Vagina (tissue), 2 donors: ENCODE data around the gene KCNC4. TPM values are rescaled to one million over a fixed set of nuclear protein-coding genes. Genes with fewer than 3 reads are reported as not detected.

Source experiments
- DNase-seq, 2 donors: peaks; one replicate each; pipeline ENCODE4 v3.0.0-alpha.2; 2017; ENCODE audit errors: extremely low spot score in 2 of 2
- H3K27ac ChIP-seq: fragments of 200-600 bp; sonication (generic); one replicate; pipeline ENCODE4 v1.5.1; 2019
- H3K27me3 ChIP-seq: fragments of 200-600 bp; sonication (generic); one replicate; pipeline ENCODE4 v1.5.1; 2019
- H3K36me3 ChIP-seq, 2 donors: fragments of 200-600 bp; sonication (generic); one replicate each; pipeline ENCODE4 v1.5.1; 2017 to 2019
- H3K4me1 ChIP-seq: fragments of 200-600 bp; sonication (generic); one replicate; pipeline ENCODE4 v1.5.1; 2019
- H3K4me3 ChIP-seq, 2 donors: fragments of 200-600 bp; sonication (generic); 1 replicate in 1 of 2; 2 replicates in 1 of 2; pipeline ENCODE4 v1.5.1; 2016 to 2019
- H3K9me3 ChIP-seq: fragments of 200-600 bp; sonication (generic); one replicate; pipeline ENCODE4 v1.5.1; 2019
- CTCF ChIP-seq, 3 experiments: fragments of 450-650 bp in 2 of 3; fragments of 200-600 bp in 1 of 3; sonication (generic) in 1 of 3; IDR thresholded peaks; one replicate each; pipeline ENCODE4 v1.5.1; 2017 to 2019; ENCODE audit warnings: antibody characterized with exemption in 3 of 3, mild to moderate bottlenecking in 2 of 3, moderate library complexity in 2 of 3
- POLR2A ChIP-seq, 2 donors: fragments of 450-650 bp; IDR thresholded peaks; one replicate each; pipeline ENCODE4 v1.6.1; 2017; ENCODE audit warnings: antibody characterized with exemption in 2 of 2, mild to moderate bottlenecking in 2 of 2, moderate library complexity in 2 of 2
- POLR2AphosphoS5 ChIP-seq, 2 donors: sonication (generic); formaldehyde crosslinking; IDR thresholded peaks; one replicate each; pipeline ENCODE4 v1.9.0; 2017; ENCODE audit warnings: antibody characterized with exemption in 2 of 2, mild to moderate bottlenecking in 2 of 2, low read depth in 1 of 2; ENCODE audit not compliant: insufficient read depth in 1 of 2
- intact Hi-C: fragments of 100-400 bp; cut with DNase I; formaldehyde crosslinking; loops from one replicate; pipeline ENCODE4 v1.15.1; 2023
- total RNA-seq: library from RNA; depleted of rRNA; stranded (reverse); fragments of >200 nt; gene quantifications from one replicate; pipeline ENCODE4 v1.2.3, GENCODE V29; 2016

Gene KCNC4
- total RNA-seq, 1 donor from 2014 or later, result 10.1 TPM

- Histone ChIP-seq H3K27ac (no peak overlapping the region), H3K36me3 (no peaks in the 10 kb centered on the region), H3K9me3 (no peaks in the 10 kb centered on the region), H3K4me3 (no peak overlapping the region), H3K4me1 (peaks cover 7% of the 10 kb centered on the region), H3K27me3 (no peaks in the 10 kb centered on the region)
- intact Hi-C loops, result no loop called here
- no peak for TF ChIP-seq POLR2AphosphoS5 (IDR thresholded peaks at IDR 0.05; ENCODE audit: insufficient read depth in 1 of 2, low read depth in 1 of 2)
- no peak for TF ChIP-seq CTCF (IDR thresholded peaks at IDR 0.05)
- no peak for TF ChIP-seq POLR2A (IDR thresholded peaks at IDR 0.05)
- no peak for DNase-seq
Measured at GRCh38 chr1:110240476-110241210, 30.5 kb downstream of the KCNC4 start.

- H3K36me3 ChIP-seq, result no peaks in the 10 kb centered on the region
- TF ChIP-seq POLR2AphosphoS5 (IDR thresholded peaks at IDR 0.05; ENCODE audit: insufficient read depth in 1 of 2, low read depth in 1 of 2), result no peak
- TF ChIP-seq POLR2A (IDR thresholded peaks at IDR 0.05), result no peak
- TF ChIP-seq CTCF (IDR thresholded peaks at IDR 0.05), result no peak
- H3K27ac ChIP-seq, result no peak overlapping the region
- H3K9me3 ChIP-seq, result no peaks in the 10 kb centered on the region
- H3K27me3 ChIP-seq, result no peaks in the 10 kb centered on the region
- peaks cover 9% of the 10 kb centered on the region for H3K4me1 ChIP-seq
- H3K4me3 ChIP-seq, result no peak overlapping the region
- intact Hi-C loops, result no loop called here
- no peak for DNase-seq
Measured at GRCh38 chr1:110241516-110241915, 31.4 kb downstream of the KCNC4 start.

- DNase-seq, result no peak
- H3K36me3 ChIP-seq, result no peaks in the 10 kb centered on the region
- no peak overlapping the region for H3K27ac ChIP-seq
- H3K9me3 ChIP-seq, result no peaks in the 10 kb centered on the region
- no peak overlapping the region for H3K4me3 ChIP-seq
- no peak for TF ChIP-seq POLR2AphosphoS5 (IDR thresholded peaks at IDR 0.05; ENCODE audit: insufficient read depth in 1 of 2, low read depth in 1 of 2)
- TF ChIP-seq POLR2A (IDR thresholded peaks at IDR 0.05), result no peak
- no peak for TF ChIP-seq CTCF (IDR thresholded peaks at IDR 0.05)
- H3K27me3 ChIP-seq, result no peaks in the 10 kb centered on the region
- H3K4me1 ChIP-seq, result peaks cover 12% of the 10 kb centered on the region
- intact Hi-C loops, result no loop called here
Measured at GRCh38 chr1:110242062-110242461, 31.9 kb downstream of the KCNC4 start.

- Histone ChIP-seq H3K4me3 (no peak overlapping the region), H3K4me1 (peaks cover 12% of the 10 kb centered on the region), H3K27me3 (no peaks in the 10 kb centered on the region), H3K27ac (no peak overlapping the region), H3K9me3 (no peaks in the 10 kb centered on the region), H3K36me3 (no peaks in the 10 kb centered on the region)
- no peak for TF ChIP-seq POLR2AphosphoS5 (IDR thresholded peaks at IDR 0.05; ENCODE audit: insufficient read depth in 1 of 2, low read depth in 1 of 2)
- no peak for TF ChIP-seq CTCF (IDR thresholded peaks at IDR 0.05)
- TF ChIP-seq POLR2A (IDR thresholded peaks at IDR 0.05), result no peak
- no peak for DNase-seq
- intact Hi-C loops, result no loop called here
Measured at GRCh38 chr1:110242731-110243130, 32.6 kb downstream of the KCNC4 start.

- Histone ChIP-seq H3K4me3 (no peak overlapping the region), H3K4me1 (peaks cover 12% of the 10 kb centered on the region)
Measured at GRCh38 chr1:110243146-110243545, 33.0 kb downstream of the KCNC4 start.

More at GRCh38 chr1:110243146-110243545, 33.0 kb downstream of the KCNC4 start:
- H3K36me3 ChIP-seq, result no peaks in the 10 kb centered on the region
- no peak overlapping the region for H3K27ac ChIP-seq
- no peak for DNase-seq
- no peaks in the 10 kb centered on the region for H3K27me3 ChIP-seq
- H3K9me3 ChIP-seq, result no peaks in the 10 kb centered on the region
- TF ChIP-seq POLR2AphosphoS5 (IDR thresholded peaks at IDR 0.05; ENCODE audit: insufficient read depth in 1 of 2, low read depth in 1 of 2) (no peak), CTCF (IDR thresholded peaks at IDR 0.05) (no peak), POLR2A (IDR thresholded peaks at IDR 0.05) (no peak)
- intact Hi-C loops, result no loop called here
